K562 (cell line): ENCODE measurements around the gene GRWD1. TPM values are rescaled to one million over a fixed set of nuclear protein-coding genes. Genes with fewer than 3 reads are reported as not detected.

Source experiments
- ATAC-seq: fragments of 200-7000 bp; cut with Tn5 transposase; 3 replicates; pipeline ENCODE4 v1.9.1; 2020; ENCODE audit warnings: moderate library complexity
- BruUV-seq: library from RNA; stranded (reverse); fragments of 400-500 nt; replicated peaks from 2 replicates; lab custom pipeline; 2021; lab: Mats Ljungman, UMichigan
- CTCF ChIA-PET: fragments of 300-600 bp; formaldehyde crosslinking; extraction: SDS; loops from one replicate; lab custom pipeline; 2021; ENCODE audit warnings: low intra/inter-chr PET ratio; lab: Yijun Ruan, JAX
- POLR2A ChIA-PET: fragments of 300-600, 350-650 bp; sonication (Branson Sonifier 250); formaldehyde crosslinking; extraction: SDS; loops from one replicate; lab custom pipeline; 2021; ENCODE audit warnings: antibody characterized with exemption, inconsistent platforms; lab: Yijun Ruan, JAX
- DNase-seq, 4 experiments: peaks; one replicate each; pipeline versions ENCODE4 v3.0.0 to v3.0.0-alpha.2; 2011 to 2018; ENCODE audit warnings: low spot score in 3 of 4, mixed read lengths in 3 of 4; ENCODE audit errors: extremely low read depth in 1 of 4
- FAIRE-seq: peaks from 2 replicates; lab custom pipeline; 2011; peaks lifted over from hg19 to GRCh38; lab: Jason Lieb, UNC
- H2AFZ ChIP-seq: 2 replicates; pipeline ENCODE4 v1.6.0; 2011; ENCODE audit warnings: low read depth, low read length, control low read depth, inconsistent platforms
- H3K27ac ChIP-seq: fragments of 200-600 bp; 3 replicates; pipeline ENCODE4 v1.8.0; 2011; ENCODE audit warnings: low read depth, mild to moderate bottlenecking, control low read depth, inconsistent platforms, low read length, moderate library complexity, mixed read lengths; ENCODE audit errors: extremely low read depth
- H3K27me3 ChIP-seq, 2 experiments: fragments of 300-600 bp in 1 of 2; 2 replicates in 1 of 2; 3 replicates in 1 of 2; pipeline versions ENCODE4 v1.6.0 to v1.8.0; 2011; ENCODE audit warnings: inconsistent platforms in 2 of 2, low read length in 2 of 2, mild to moderate bottlenecking in 1 of 2, mixed read lengths in 1 of 2, moderate library complexity in 1 of 2; ENCODE audit not compliant: control insufficient read depth in 2 of 2, insufficient read depth in 2 of 2
- H3K36me3 ChIP-seq: fragments of 300-600 bp; 3 replicates; pipeline ENCODE4 v1.8.0; 2011; ENCODE audit warnings: mild to moderate bottlenecking, low read length, inconsistent platforms; ENCODE audit not compliant: control insufficient read depth, insufficient read depth
- H3K4me1 ChIP-seq, 2 experiments: fragments of 200-600 bp in 1 of 2; replicated peaks in 1 of 2; 2 replicates in 1 of 2; 3 replicates in 1 of 2; pipeline versions ENCODE4 v1.5.1 to v1.8.0; 2011; ENCODE audit warnings: inconsistent platforms in 2 of 2, low read length in 2 of 2, mild to moderate bottlenecking in 1 of 2, mixed read lengths in 1 of 2, moderate library complexity in 1 of 2; ENCODE audit not compliant: control insufficient read depth in 2 of 2, insufficient read depth in 2 of 2
- H3K4me2 ChIP-seq: 2 replicates; pipeline ENCODE4 v1.6.1; 2011; ENCODE audit warnings: low read length, control low read depth, inconsistent platforms, mixed read lengths; ENCODE audit not compliant: insufficient read depth
- H3K4me3 ChIP-seq: fragments of 200-600 bp; sonication (generic), shearing (Covaris generic); 2 replicates; pipeline ENCODE4 v1.5.1; 2016; ENCODE audit warnings: control low read depth, inconsistent platforms
- H3K79me2 ChIP-seq: fragments of 200-600 bp; 3 replicates; pipeline ENCODE4 v1.8.0; 2011; ENCODE audit warnings: low read length, inconsistent platforms; ENCODE audit not compliant: control insufficient read depth, insufficient read depth
- H3K9ac ChIP-seq, 2 experiments: 2 replicates each; pipeline versions ENCODE4 v1.6.0 to v1.6.1; 2011; ENCODE audit warnings: low read depth in 2 of 2, low read length in 2 of 2, control low read depth in 1 of 2, inconsistent platforms in 1 of 2, mild to moderate bottlenecking in 1 of 2, mixed read lengths in 1 of 2; ENCODE audit not compliant: insufficient read depth in 1 of 2
- H3K9me1 ChIP-seq: one replicate; pipeline ENCODE4 v1.6.0; 2011; ENCODE audit warnings: inconsistent platforms, mild to moderate bottlenecking, low read length, moderate library complexity; ENCODE audit not compliant: control insufficient read depth, insufficient read depth
- H3K9me3 ChIP-seq: replicated peaks from 2 replicates; pipeline ENCODE4 v1.5.1; 2011; ENCODE audit warnings: low read depth, low read length, inconsistent platforms; ENCODE audit not compliant: control insufficient read depth, insufficient read depth
- H4K20me1 ChIP-seq: replicated peaks from 2 replicates; pipeline ENCODE4 v1.6.1; 2011; ENCODE audit warnings: low read length, inconsistent platforms, mixed read lengths; ENCODE audit not compliant: control insufficient read depth, insufficient read depth
- CHD4 ChIP-seq: fragments of 200-600 bp; sonication (generic); IDR thresholded peaks from 3 replicates; pipeline ENCODE4 v1.6.1; 2012; ENCODE audit warnings: low read depth, mild to moderate bottlenecking, mixed read lengths, low read length, inconsistent platforms; ENCODE audit not compliant: insufficient read depth, insufficient replicate concordance, poor library complexity, severe bottlenecking
- CHD7 ChIP-seq: fragments of 200-600 bp; sonication (generic); IDR thresholded peaks from one replicate; pipeline ENCODE4 v1.6.1; 2012; ENCODE audit warnings: mild to moderate bottlenecking, low read depth, low read length, inconsistent platforms
- HOXB6 ChIP-seq: fragments of 250-450 bp; sonication (Bioruptor Pico); IDR thresholded peaks from 2 replicates; pipeline ENCODE4 v1.5.1; 2022; ENCODE audit warnings: mild to moderate bottlenecking, borderline replicate concordance
- MTF1 ChIP-seq: fragments of 250-450 bp; sonication (Bioruptor Pico); IDR thresholded peaks from 2 replicates; pipeline ENCODE4 v1.9.0; 2021; ENCODE audit warnings: moderate library complexity, mild to moderate bottlenecking, inconsistent platforms, borderline replicate concordance
- POLR2A ChIP-seq: fragments of 450-650 bp; conservative IDR thresholded peaks from 2 replicates; pipeline ENCODE4 v1.6.1; 2016
- POLR2G ChIP-seq: fragments of 200-400 bp; formaldehyde crosslinking; IDR thresholded peaks from 2 replicates; pipeline ENCODE4 v1.6.1; 2017; ENCODE audit warnings: low read depth, mild to moderate bottlenecking, antibody characterized with exemption, low read length, moderate library complexity
- RBM22 ChIP-seq: fragments of 200-400 bp; formaldehyde crosslinking; IDR thresholded peaks from 2 replicates; pipeline ENCODE4 v1.6.1; 2018; ENCODE audit warnings: low read length, low read depth; ENCODE audit not compliant: poor library complexity, severe bottlenecking
- XRCC5 ChIP-seq: fragments of 200-400 bp; formaldehyde crosslinking; IDR thresholded peaks from 2 replicates; pipeline ENCODE4 v1.6.1; 2017; ENCODE audit warnings: low read depth, mild to moderate bottlenecking, low read length
- ZNF586 ChIP-seq: fragments of 450-650 bp; formaldehyde crosslinking; conservative IDR thresholded peaks from 2 replicates; pipeline ENCODE4 v1.4.0; 2020; ENCODE audit warnings: mild to moderate bottlenecking, moderate library complexity
- WGBS: fragments of 100-300 bp; shearing (Covaris generic); methylation state at CpG from one replicate; pipeline ENCODE4 v1.1.6; 2016; ENCODE audit warnings: low coverage, mixed read lengths; ENCODE audit not compliant: insufficient coverage; ENCODE audit errors: missing lambda C conversion rate; 5-methylcytosine and 5-hydroxymethylcytosine counted together
- in situ Hi-C: fragments of 300-500 bp; cut with MboI; formaldehyde crosslinking; loops from 4 replicates; pipeline ENCODE4 v1.15.0; 2018; ENCODE audit warnings: inconsistent platforms, mixed read lengths
- intact Hi-C: fragments of 100-400 bp; cut with micrococcal nuclease; formaldehyde crosslinking; loops from 2 replicates; pipeline ENCODE4 v1.14.2; 2022
- polyA plus RNA-seq, 8 experiments: library from polyadenylated mRNA; depleted of rRNA in 4 of 8; stranded (reverse) in 5 of 8; unstranded in 3 of 8; fragments of >200 nt; fragmentation: Nextera tagmentation in 2 of 8; fragmentation: Illumina TruSeq in 1 of 8; extraction: Ambion mirVana in 2 of 8; extraction: Trizol in 1 of 8; gene quantifications; 2 replicates each; pipeline versions ENCODE4 v1.2.1 to v1.2.3, GENCODE V29; 2011 to 2014; ENCODE audit warnings: inconsistent platforms in 1 of 8, missing spikeins in 1 of 8
- total RNA-seq, 7 experiments: library from RNA; depleted of rRNA in 6 of 7; stranded (reverse); fragments of >200 nt in 6 of 7; fragmentation: Illumina TruSeq in 2 of 7; extraction: Trizol in 2 of 7; gene quantifications; 2 replicates each; pipeline versions ENCODE4 v1.2.1 to v1.2.3, GENCODE V29; 2011 to 2021; ENCODE audit warnings: low replicate concordance in 1 of 7

GRWD1 gene
- total and polyA plus RNA-seq, 9 of the 15 experiments (the other 6 are each of a cell fraction or from before 2014, with no cell fraction given): 1.5 to 87.2 (median 24.5) TPM

DNA sequence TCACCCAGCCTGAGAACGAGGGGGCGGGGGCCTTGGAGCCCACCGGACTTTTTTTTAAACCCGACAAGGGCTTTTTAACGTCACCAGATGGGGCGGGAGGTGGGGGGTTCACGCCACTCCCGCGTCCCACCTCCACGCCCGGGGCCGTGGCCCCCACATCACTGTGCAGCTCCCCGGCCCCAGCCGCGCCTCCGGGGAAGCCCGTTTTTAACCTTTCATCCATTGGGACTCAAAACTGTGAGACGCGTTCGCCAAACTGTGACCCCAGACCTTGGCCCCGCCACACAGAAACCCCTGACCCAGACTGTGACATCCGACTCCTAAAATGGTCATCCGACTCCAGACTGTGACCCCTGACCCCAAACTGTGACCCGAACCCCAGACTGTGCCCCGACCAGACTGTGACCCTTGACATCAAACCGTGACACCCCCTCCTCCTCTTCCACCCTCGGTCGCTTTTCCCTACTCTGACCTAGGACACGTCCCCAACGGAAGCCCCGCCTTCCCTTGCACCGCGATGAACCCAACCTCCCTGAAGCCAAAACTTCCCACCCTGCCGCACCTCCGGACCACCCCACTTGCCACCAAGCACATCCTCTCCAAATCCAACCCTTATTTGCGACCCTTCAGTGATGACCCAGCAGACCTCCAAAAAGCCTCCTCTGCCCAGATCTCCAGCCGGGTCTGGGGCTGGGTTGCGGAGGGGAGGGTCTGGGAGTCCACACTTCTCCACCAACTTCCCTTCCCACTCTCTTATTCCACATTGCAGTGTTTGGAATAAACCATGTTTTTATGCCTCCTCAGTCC, 1.5 kb upstream of the GRWD1 start:
- H3K79me2 ChIP-seq: peaks cover 32% of the 10 kb centered on the region
- BruUV-seq: no TSS peak
- peak overlapping the region; percentile 84 for H3K27ac ChIP-seq
- intact Hi-C loops (no loop called here), in situ Hi-C loops (no loop called here)
- 83% methylated on average over 30 of the region's 38 CpGs for WGBS
- H3K9me1 ChIP-seq: no peaks in the 10 kb centered on the region
- H3K9ac ChIP-seq: peak overlapping the region; percentile 75 to 98
- H2AFZ ChIP-seq: peak overlapping the region; percentile 91
- peak overlapping the region; percentile 97; the same call in 1 of the 2 replicates for H3K4me3 ChIP-seq
- no peak for ATAC-seq
- H3K4me1 ChIP-seq: peaks cover 12 to 14% of the 10 kb centered on the region in 2 experiments
- FAIRE-seq: no peak
- no peaks in the 10 kb centered on the region for H4K20me1 ChIP-seq
- no peaks in the 10 kb centered on the region for H3K27me3 ChIP-seq
- peaks cover 53% of the 10 kb centered on the region for H3K36me3 ChIP-seq
- H3K4me2 ChIP-seq: peak overlapping the region; percentile 97; the same call in 1 of the 2 replicates
- ChIA-PET CTCF (interaction anchor here (0.8 to 1.0 kb wide), 2 partner anchors 54 to 164 kb away, joined by 3 read pairs; no protein-coding TSS in a partner anchor), POLR2A (interaction anchor here (1.7 kb wide), 1 partner anchor 18 kb away, joined by 3 read pairs; no protein-coding TSS in a partner anchor)
- H3K9me3 ChIP-seq: no peaks in the 10 kb centered on the region
- peak in 1 of 4 experiments; percentile 10 for DNase-seq
- no peak for TF ChIP-seq CHD7
- TF ChIP-seq POLR2A: peak; percentile 28; the same call in 1 of the 2 replicates
- TF ChIP-seq RBM22: peak; percentile 58
- TF ChIP-seq XRCC5: no peak
- no peak for TF ChIP-seq MTF1 (CRISPR knock-in tag)
- no peak for TF ChIP-seq HOXB6 (CRISPR knock-in tag)
- TF ChIP-seq POLR2G: peak; percentile 46; the same call in 1 of the 2 replicates
- TF ChIP-seq CHD4: no peak
- no peak for TF ChIP-seq ZNF586 (CRISPR knock-in tag)
